H1 (cell line): ENCODE measurements around the gene DCP1A. TPM values are rescaled to one million over a fixed set of nuclear protein-coding genes. Genes with fewer than 3 reads are reported as not detected.

Experiments
- CTCF ChIA-PET: fragments of 300-600 bp; sonication (Branson Sonifier 250); formaldehyde crosslinking; loops from one replicate; lab custom pipeline; 2021; ENCODE audit not compliant: partially characterized antibody; lab: Charles Lee
- POLR2A ChIA-PET: fragments of 300-600 bp; sonication (Branson Sonifier 250); formaldehyde crosslinking; loops from one replicate; lab custom pipeline; 2021; ENCODE audit warnings: inconsistent platforms; ENCODE audit not compliant: partially characterized antibody; lab: Charles Lee
- DNase-seq, 2 experiments: peaks; one replicate each; pipeline versions ENCODE4 v3.0.0 to v3.0.0-alpha.2; 2010 to 2022; ENCODE audit warnings: low spot score in 2 of 2, low read depth in 1 of 2, mixed read lengths in 1 of 2
- FAIRE-seq: peaks from 2 replicates; lab custom pipeline; 2011; peaks lifted over from hg19 to GRCh38; lab: Jason Lieb, UNC
- H2AFZ ChIP-seq: 2 replicates; pipeline ENCODE4 v1.8.1; 2012; ENCODE audit warnings: low read length, inconsistent platforms
- H2AK5ac ChIP-seq: 2 replicates; pipeline ENCODE4 v1.6.1; 2013; ENCODE audit warnings: low read depth, low read length
- H2BK120ac ChIP-seq: replicated peaks from 2 replicates; pipeline ENCODE3; 2013; ENCODE audit warnings: low read depth, low read length, inconsistent platforms
- H2BK12ac ChIP-seq: 2 replicates; pipeline ENCODE4 v1.6.1; 2013; ENCODE audit warnings: low read depth, low read length
- H2BK15ac ChIP-seq: 2 replicates; pipeline ENCODE4 v1.6.1; 2013; ENCODE audit warnings: low read length
- H2BK20ac ChIP-seq: 2 replicates; pipeline ENCODE4 v1.6.1; 2013; ENCODE audit warnings: low read length
- H2BK5ac ChIP-seq: 2 replicates; pipeline ENCODE4 v1.6.1; 2013; ENCODE audit warnings: low read depth, low read length
- H3K14ac ChIP-seq: 2 replicates; pipeline ENCODE4 v1.6.1; 2013; ENCODE audit warnings: inconsistent platforms; ENCODE audit not compliant: insufficient read length
- H3K18ac ChIP-seq: 2 replicates; pipeline ENCODE4 v1.6.1; 2013; ENCODE audit warnings: low read length; ENCODE audit errors: extremely low read depth
- H3K23ac ChIP-seq: 2 replicates; pipeline ENCODE4 v1.6.1; 2013; ENCODE audit warnings: inconsistent platforms; ENCODE audit not compliant: insufficient read length
- H3K23me2 ChIP-seq: 2 replicates; pipeline ENCODE4 v1.6.1; 2013; ENCODE audit warnings: low read depth, low read length
- H3K27ac ChIP-seq: 2 replicates; pipeline ENCODE4 v1.6.1; 2011; ENCODE audit warnings: low read depth, low read length, inconsistent platforms
- H3K27me3 ChIP-seq, 4 experiments: replicated peaks in 1 of 4; 1 replicate in 1 of 4; 2 replicates in 3 of 4; pipeline versions ENCODE4 v1.6.1 to v1.8.1; 2011 to 2013; ENCODE audit warnings: low read length in 3 of 4, mild to moderate bottlenecking in 3 of 4, inconsistent platforms in 2 of 4, mixed read lengths in 2 of 4, moderate library complexity in 1 of 4; ENCODE audit not compliant: control insufficient read depth in 3 of 4, insufficient read depth in 3 of 4; ENCODE audit errors: extremely low read depth in 1 of 4
- H3K36me3 ChIP-seq, 4 experiments: 2 replicates each; pipeline versions ENCODE4 v1.6.1 to v1.8.1; 2011 to 2013; ENCODE audit warnings: mild to moderate bottlenecking in 4 of 4, low read length in 3 of 4, moderate library complexity in 2 of 4, control low read depth in 1 of 4, inconsistent platforms in 1 of 4; ENCODE audit not compliant: insufficient read depth in 4 of 4, control insufficient read depth in 2 of 4
- H3K4ac ChIP-seq: replicated peaks from 2 replicates; pipeline ENCODE3; 2013; ENCODE audit warnings: low read length, low read depth, mixed read lengths, inconsistent platforms; ENCODE audit not compliant: insufficient read length
- H3K4me1 ChIP-seq, 4 experiments: replicated peaks in 1 of 4; 1 replicate in 1 of 4; 2 replicates in 3 of 4; pipeline versions ENCODE4 v1.6.1 to v1.8.1; 2011 to 2013; ENCODE audit warnings: low read length in 3 of 4, inconsistent platforms in 2 of 4, mixed read lengths in 1 of 4; ENCODE audit not compliant: insufficient read depth in 4 of 4, control insufficient read depth in 3 of 4
- H3K4me2 ChIP-seq, 2 experiments: 2 replicates each; pipeline versions ENCODE4 v1.6.1 to v1.8.1; 2011 to 2013; ENCODE audit warnings: low read depth in 2 of 2, low read length in 2 of 2, control low read depth in 1 of 2, inconsistent platforms in 1 of 2, mild to moderate bottlenecking in 1 of 2; ENCODE audit not compliant: insufficient read depth in 1 of 2
- H3K4me3 ChIP-seq, 4 experiments: fragments of 200-600, 300-600 bp in 1 of 4; sonication (generic), shearing (Covaris generic), sonication (Bioruptor Twin) in 1 of 4; 2 replicates each; pipeline versions ENCODE4 v1.5.1 to v1.8.1; 2011 to 2016; ENCODE audit warnings: low read length in 4 of 4, low read depth in 3 of 4, control low read depth in 2 of 4, inconsistent platforms in 2 of 4, mild to moderate bottlenecking in 2 of 4, mixed read lengths in 1 of 4, moderate library complexity in 1 of 4; ENCODE audit not compliant: insufficient read depth in 2 of 4; ENCODE audit errors: extremely low read depth in 1 of 4
- H3K56ac ChIP-seq: replicated peaks from 2 replicates; pipeline ENCODE3; 2013; ENCODE audit warnings: low read depth, mild to moderate bottlenecking, mixed read lengths, low read length, inconsistent platforms; ENCODE audit not compliant: insufficient read length
- H3K79me1 ChIP-seq: 2 replicates; pipeline ENCODE4 v1.6.1; 2013; ENCODE audit warnings: low read depth, low read length, control low read depth
- H3K79me2 ChIP-seq, 2 experiments: 2 replicates each; pipeline versions ENCODE4 v1.6.1 to v1.8.1; 2012 to 2013; ENCODE audit warnings: low read length in 2 of 2, mild to moderate bottlenecking in 2 of 2, inconsistent platforms in 1 of 2; ENCODE audit not compliant: insufficient read depth in 2 of 2, control insufficient read depth in 1 of 2
- H3K9ac ChIP-seq, 4 experiments: replicated peaks in 1 of 4; 1 replicate in 1 of 4; 2 replicates in 3 of 4; pipeline versions ENCODE4 v1.6.1 to v1.8.1; 2011 to 2013; ENCODE audit warnings: low read depth in 3 of 4, low read length in 3 of 4, control low read depth in 2 of 4, mild to moderate bottlenecking in 2 of 4, moderate library complexity in 2 of 4, inconsistent platforms in 1 of 4; ENCODE audit errors: extremely low read depth in 1 of 4
- H3K9me3 ChIP-seq, 2 experiments: 2 replicates each; pipeline versions ENCODE4 v1.6.1 to v1.8.1; 2012 to 2013; ENCODE audit warnings: mild to moderate bottlenecking in 2 of 2, moderate library complexity in 2 of 2, control low read depth in 1 of 2, inconsistent platforms in 1 of 2, low read depth in 1 of 2, low read length in 1 of 2, mixed read lengths in 1 of 2; ENCODE audit not compliant: insufficient read depth in 2 of 2
- H4K20me1 ChIP-seq, 2 experiments: replicated peaks in 1 of 2; 2 replicates each; pipeline versions ENCODE3 to v1.8.1; 2011 to 2013; ENCODE audit warnings: inconsistent platforms in 2 of 2, low read length in 2 of 2, mild to moderate bottlenecking in 1 of 2; ENCODE audit not compliant: insufficient read depth in 2 of 2, control insufficient read depth in 1 of 2
- H4K5ac ChIP-seq: 2 replicates; pipeline ENCODE4 v1.6.1; 2013; ENCODE audit warnings: low read length, low read depth, mixed read lengths, inconsistent platforms; ENCODE audit not compliant: insufficient read length
- H4K8ac ChIP-seq: 2 replicates; pipeline ENCODE4 v1.8.0; 2013; ENCODE audit warnings: mild to moderate bottlenecking, moderate library complexity, low read length, inconsistent platforms; ENCODE audit not compliant: insufficient read depth; ENCODE audit errors: extremely low read depth
- H4K91ac ChIP-seq: replicated peaks from 2 replicates; pipeline ENCODE3; 2013; ENCODE audit warnings: low read length, mixed read lengths, inconsistent platforms; ENCODE audit not compliant: insufficient read length
- CHD2 ChIP-seq: IDR thresholded peaks from 2 replicates; pipeline ENCODE4 v1.6.1; 2012; ENCODE audit warnings: low read length, improper control_type of control experiment
- E2F6 ChIP-seq: IDR thresholded peaks from 2 replicates; pipeline ENCODE4 v1.6.1; 2012; ENCODE audit warnings: inconsistent platforms
- FOSL1 ChIP-seq: IDR thresholded peaks from 2 replicates; pipeline ENCODE4 v1.6.1; 2011; ENCODE audit warnings: mild to moderate bottlenecking, low read depth, low read length, moderate library complexity; ENCODE audit not compliant: insufficient read depth
- GTF2F1 ChIP-seq: IDR thresholded peaks from 2 replicates; pipeline ENCODE4 v1.6.1; 2012; ENCODE audit warnings: low read depth, low read length, improper control_type of control experiment, borderline replicate concordance
- HDAC6 ChIP-seq: IDR thresholded peaks from one replicate; pipeline ENCODE4 v1.7.1; 2012; ENCODE audit warnings: low read depth, mild to moderate bottlenecking, inconsistent platforms, low read length, moderate library complexity
- KDM5A ChIP-seq: fragments of 200-600 bp; IDR thresholded peaks from 2 replicates; pipeline ENCODE4 v1.7.1; 2012; ENCODE audit warnings: mild to moderate bottlenecking, low read length, inconsistent platforms, mixed read lengths
- NANOG ChIP-seq: IDR thresholded peaks from 2 replicates; pipeline ENCODE4 v1.6.1; 2011; ENCODE audit warnings: low read length, low read depth, mild to moderate bottlenecking, inconsistent platforms; ENCODE audit not compliant: insufficient read depth, poor library complexity, severe bottlenecking
- POU5F1 ChIP-seq: IDR thresholded peaks from 2 replicates; pipeline ENCODE4 v1.6.1; 2011; ENCODE audit warnings: low read depth, mild to moderate bottlenecking, low read length, moderate library complexity
- RAD21 ChIP-seq, 2 experiments: IDR thresholded peaks in 1 of 2; conservative IDR thresholded peaks in 1 of 2; 2 replicates each; pipeline ENCODE4 v1.6.1; 2011; ENCODE audit warnings: low read depth in 2 of 2, low read length in 2 of 2, improper control_type of control experiment in 1 of 2, inconsistent platforms in 1 of 2, mild to moderate bottlenecking in 1 of 2, moderate library complexity in 1 of 2
- RXRA ChIP-seq: IDR thresholded peaks from 2 replicates; pipeline ENCODE4 v1.6.1; 2011; ENCODE audit warnings: low read depth, mild to moderate bottlenecking, low read length, moderate library complexity; ENCODE audit not compliant: insufficient read depth
- TEAD4 ChIP-seq: IDR thresholded peaks from 2 replicates; pipeline ENCODE4 v1.6.1; 2012; ENCODE audit warnings: low read depth, low read length, inconsistent platforms, mixed read lengths
- ZNF274 ChIP-seq: IDR thresholded peaks from 2 replicates; pipeline ENCODE4 v1.7.0; 2012; ENCODE audit warnings: low read length, borderline replicate concordance; ENCODE audit errors: extremely low read depth
- WGBS, 2 experiments: shearing (Covaris generic) in 1 of 2; methylation state at CpG; one replicate each; pipeline versions ENCODE4 v1.1.6 to v1.1.7; 2013 to 2015; ENCODE audit warnings: low lambda C conversion rate in 2 of 2, mixed read lengths in 2 of 2, inconsistent platforms in 1 of 2, low coverage in 1 of 2, missing lambda C conversion rate in 1 of 2; ENCODE audit not compliant: insufficient replicate concordance in 2 of 2, insufficient coverage in 1 of 2, insufficient read length in 1 of 2; ENCODE audit errors: extremely low coverage in 1 of 2, missing lambda C conversion rate in 1 of 2; 5-methylcytosine and 5-hydroxymethylcytosine counted together
- polyA plus RNA-seq, 7 experiments: library from polyadenylated mRNA; depleted of rRNA in 3 of 7; stranded (reverse) in 5 of 7; unstranded in 2 of 7; fragments of >200 nt in 5 of 7; fragments of 200-250 nt in 2 of 7; gene quantifications; 1 replicate in 5 of 7; 2 replicates in 1 of 7; 4 replicates in 1 of 7; pipeline versions ENCODE4 v1.2.1 to v1.2.3, GENCODE V29; 2011 to 2013; ENCODE audit warnings: missing spikeins in 2 of 7, mixed read lengths in 2 of 7
- total RNA-seq: library from RNA; stranded (reverse); fragmentation: NEBNext Ultra II Directional; extraction: Animal tissue kit (Norgen Biotek cat#: 25700); gene quantifications from 2 replicates; pipeline ENCODE4 v1.2.1, GENCODE V29; 2021

Gene DCP1A
- total and polyA plus RNA-seq, 2 of the 8 experiments (the other 6 are each of a cell fraction or from before 2014, with no cell fraction given), result 13.2 to 15.9 TPM

- no peak for FAIRE-seq
- H3K4ac ChIP-seq, result no peak overlapping the region
- TF ChIP-seq HDAC6 (no peak), RAD21 (IDR thresholded peaks at IDR 0.05 in 1 of 2, conservative IDR thresholded peaks at IDR 0.05 in 1 of 2; ENCODE audit: low read depth in 2 of 2, low read length in 2 of 2) (no peak), POU5F1 (no peak), KDM5A (no peak), CHD2 (no peak), RXRA (no peak), E2F6 (no peak), FOSL1 (no peak), ZNF274 (no peak), NANOG (no peak), TEAD4 (no peak), GTF2F1 (no peak)
- TF ChIP-seq, all 59 proteins: peak for 0
- Histone ChIP-seq H3K56ac (no peak overlapping the region), H3K14ac (no peak overlapping the region), H3K4me1 (no peaks in the 10 kb centered on the region), H3K9me3 (peaks cover 3 to 6% of the 10 kb centered on the region in 2 experiments; a peak in 2 of 4 replicates), H3K4me2 (no peak overlapping the region), H3K23ac (no peak overlapping the region), H3K27ac (no peak overlapping the region), H4K8ac (no peak overlapping the region), H3K23me2 (no peaks in the 10 kb centered on the region), H4K5ac (no peak overlapping the region), H2BK5ac (no peak overlapping the region), H2AFZ (no peak overlapping the region), H3K79me1 (no peaks in the 10 kb centered on the region), H3K36me3 (peaks cover 0 to 32% (median 10%) of the 10 kb centered on the region in 4 experiments; a peak in 7 of 8 replicates), H2BK20ac (no peak overlapping the region), H2BK12ac (no peak overlapping the region), H2AK5ac (no peak overlapping the region), H3K18ac (no peak overlapping the region), H3K9ac (no peak overlapping the region), H3K79me2 (peaks cover 0 to 14% of the 10 kb centered on the region in 2 experiments; a peak in 1 of 4 replicates), H3K4me3 (no peak overlapping the region), H4K91ac (no peak overlapping the region), H3K27me3 (no peaks in the 10 kb centered on the region), H2BK120ac (no peak overlapping the region), H2BK15ac (no peak overlapping the region), H4K20me1 (no peaks in the 10 kb centered on the region)
- POLR2A ChIA-PET, result no interaction called here
- CTCF ChIA-PET, result no interaction called here
- no peak for DNase-seq
- WGBS, 2 experiments, result 79% methylated on average over 1 of the region's 1 CpG; no CpG with 5 or more reads in 1 of the 2 experiments
Observed at GRCh38 chr3:53331871-53332270, 15.5 kb downstream of the DCP1A start.
